GM12874 (cell line): ENCODE results near the gene MXI1.

Experiments used
- TF ChIP-seq, protein P1 (sequence below): IDR thresholded peaks from 2 replicates; pipeline ENCODE4 v1.5.1; 2011; ENCODE audit warnings: low read depth, mild to moderate bottlenecking, control low read depth, low read length, moderate library complexity; ENCODE audit not compliant: insufficient read depth

Gene MXI1

DNA sequence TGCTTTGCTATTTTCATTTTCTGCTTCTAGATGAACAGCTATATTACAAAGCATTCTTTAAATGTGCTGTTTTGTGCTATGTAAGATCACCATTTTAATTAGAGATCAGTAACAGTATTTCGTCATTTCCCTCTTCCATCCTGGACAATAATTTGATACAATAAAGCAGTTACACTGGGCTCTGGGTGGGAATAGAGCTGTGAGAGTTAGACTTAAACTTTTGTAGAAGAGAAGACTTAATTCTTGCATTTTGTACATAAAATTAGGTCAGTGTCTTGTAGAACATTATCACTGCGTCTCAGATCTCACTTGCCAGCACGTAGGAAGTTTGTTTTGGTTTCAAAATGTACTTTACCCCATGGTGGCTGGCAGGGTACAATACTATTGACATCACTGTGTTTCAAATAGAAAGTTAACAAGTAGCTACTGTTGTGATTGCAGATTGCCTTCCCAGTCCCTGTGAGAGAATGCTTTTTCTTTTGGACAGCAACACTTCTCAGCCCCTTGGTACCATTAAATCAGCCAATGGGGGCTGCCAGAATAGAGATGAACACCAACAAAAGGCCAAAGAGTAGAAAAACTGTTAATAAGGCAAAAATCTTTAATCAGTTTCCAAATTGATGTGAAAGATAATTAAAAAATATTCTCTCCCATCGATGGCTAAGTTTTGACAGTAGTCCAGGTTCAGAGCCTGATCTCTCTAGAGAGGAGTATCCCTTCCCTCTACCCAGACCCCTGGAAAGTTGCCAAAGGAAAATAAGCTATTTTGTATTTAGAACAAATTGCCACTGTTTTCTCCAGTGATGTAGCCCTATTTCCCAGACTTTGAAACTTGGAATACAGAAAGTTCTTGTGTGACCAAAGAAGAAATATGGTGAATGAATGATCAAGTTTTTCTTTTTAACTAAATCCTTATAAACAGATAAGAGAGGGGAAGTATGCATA lies 62.2 kb downstream of the MXI1 start:
- TF ChIP-seq, protein P1, sequence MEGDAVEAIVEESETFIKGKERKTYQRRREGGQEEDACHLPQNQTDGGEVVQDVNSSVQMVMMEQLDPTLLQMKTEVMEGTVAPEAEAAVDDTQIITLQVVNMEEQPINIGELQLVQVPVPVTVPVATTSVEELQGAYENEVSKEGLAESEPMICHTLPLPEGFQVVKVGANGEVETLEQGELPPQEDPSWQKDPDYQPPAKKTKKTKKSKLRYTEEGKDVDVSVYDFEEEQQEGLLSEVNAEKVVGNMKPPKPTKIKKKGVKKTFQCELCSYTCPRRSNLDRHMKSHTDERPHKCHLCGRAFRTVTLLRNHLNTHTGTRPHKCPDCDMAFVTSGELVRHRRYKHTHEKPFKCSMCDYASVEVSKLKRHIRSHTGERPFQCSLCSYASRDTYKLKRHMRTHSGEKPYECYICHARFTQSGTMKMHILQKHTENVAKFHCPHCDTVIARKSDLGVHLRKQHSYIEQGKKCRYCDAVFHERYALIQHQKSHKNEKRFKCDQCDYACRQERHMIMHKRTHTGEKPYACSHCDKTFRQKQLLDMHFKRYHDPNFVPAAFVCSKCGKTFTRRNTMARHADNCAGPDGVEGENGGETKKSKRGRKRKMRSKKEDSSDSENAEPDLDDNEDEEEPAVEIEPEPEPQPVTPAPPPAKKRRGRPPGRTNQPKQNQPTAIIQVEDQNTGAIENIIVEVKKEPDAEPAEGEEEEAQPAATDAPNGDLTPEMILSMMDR = no peak

DNA sequence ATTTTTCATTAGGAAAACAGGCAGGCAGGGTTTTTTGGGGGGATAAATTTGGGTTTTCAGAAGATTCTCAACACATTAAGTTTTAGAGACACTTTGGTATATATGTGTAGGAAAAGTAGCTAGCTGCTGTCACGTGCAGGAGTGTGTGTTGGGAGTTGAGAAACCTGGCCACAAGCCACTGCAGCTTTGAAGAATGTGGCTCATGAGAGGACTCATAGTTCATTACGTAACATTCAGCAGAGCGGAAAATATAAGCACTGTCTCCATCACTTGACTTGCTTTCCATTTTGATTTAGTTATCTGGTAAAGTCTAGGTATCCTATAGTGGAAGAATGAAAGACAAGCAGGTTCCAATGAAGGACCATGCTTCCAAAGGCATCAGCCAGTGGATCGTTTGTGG lies 66.1 kb downstream of the MXI1 start:
- TF ChIP-seq, protein P1 = no peak

DNA sequence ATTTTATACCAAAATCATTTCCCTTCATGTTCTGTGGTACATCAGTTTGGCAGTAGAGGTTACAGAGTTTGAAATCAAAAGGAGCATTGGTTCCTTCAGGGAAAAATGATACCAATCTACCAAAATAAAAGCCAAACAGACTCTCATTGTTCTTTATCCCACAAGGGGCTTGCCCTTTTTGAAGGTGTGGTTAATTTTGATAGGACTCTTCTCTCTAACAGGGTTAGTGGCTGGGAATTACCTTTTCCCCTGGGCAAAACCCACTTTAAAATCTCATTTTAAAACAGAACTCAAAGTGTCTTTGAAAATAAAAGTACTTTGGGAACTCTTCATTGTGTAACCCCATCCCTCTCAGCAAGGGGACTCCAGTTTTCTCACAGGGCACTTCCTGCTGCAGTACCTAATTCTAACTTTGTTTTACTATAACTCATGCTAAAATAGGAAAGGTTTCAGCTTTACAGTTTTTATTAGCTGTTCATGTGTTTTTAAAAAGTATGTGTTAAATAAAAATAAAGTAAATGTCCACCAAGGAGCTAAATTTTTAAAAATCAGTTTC lies 66.7 kb downstream of the MXI1 start:
- TF ChIP-seq, protein P1 = no peak

DNA sequence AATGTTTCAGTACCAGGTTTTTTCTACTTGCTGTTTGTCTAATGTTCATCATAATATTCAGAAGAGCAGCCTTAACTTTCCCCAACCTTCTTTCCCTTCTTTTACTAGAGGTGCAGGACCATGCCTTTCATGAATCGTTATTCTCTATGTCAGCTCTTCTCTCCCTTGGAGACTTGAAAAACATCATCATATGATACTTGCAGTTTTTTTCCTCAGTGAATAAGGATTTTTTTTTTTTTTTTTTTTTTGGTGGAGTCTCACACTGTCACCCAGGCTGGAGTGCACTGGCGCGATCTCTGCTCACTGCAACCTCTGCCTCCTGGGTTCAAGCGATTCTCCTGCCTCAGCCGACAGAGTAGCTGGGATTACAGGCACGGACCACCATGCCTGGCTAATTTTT lies 67.2 kb downstream of the MXI1 start:
- TF ChIP-seq, protein P1 = no peak

DNA sequence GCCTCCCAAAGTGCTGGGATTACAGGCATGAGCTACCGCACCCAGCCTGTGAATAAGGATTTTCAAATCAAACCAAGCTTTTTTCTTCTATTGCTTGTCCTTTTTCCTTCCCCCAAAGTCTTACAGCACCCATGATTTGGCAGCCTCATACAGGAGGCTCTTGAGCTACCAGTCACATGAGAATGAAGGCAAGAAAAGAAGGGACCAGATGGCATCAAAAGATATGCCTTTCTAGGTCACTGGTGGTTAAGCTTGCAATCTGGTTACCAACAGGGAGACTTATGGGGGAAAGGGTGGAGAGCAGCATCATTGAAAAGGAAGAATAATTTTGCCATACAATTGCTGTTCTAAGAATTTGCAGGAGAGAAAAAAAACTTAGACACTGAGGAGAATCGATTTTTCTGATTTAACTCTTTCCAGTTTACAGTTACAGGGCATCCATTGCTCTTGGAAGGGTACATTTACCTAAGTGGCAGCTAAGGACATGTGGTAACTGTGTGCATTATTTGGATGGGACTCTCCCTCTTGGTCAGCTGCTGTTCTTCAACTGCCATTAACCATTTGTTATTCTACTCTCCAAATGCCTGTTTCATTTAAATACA lies 67.8 kb downstream of the MXI1 start:
- TF ChIP-seq, protein P1 = no peak

DNA sequence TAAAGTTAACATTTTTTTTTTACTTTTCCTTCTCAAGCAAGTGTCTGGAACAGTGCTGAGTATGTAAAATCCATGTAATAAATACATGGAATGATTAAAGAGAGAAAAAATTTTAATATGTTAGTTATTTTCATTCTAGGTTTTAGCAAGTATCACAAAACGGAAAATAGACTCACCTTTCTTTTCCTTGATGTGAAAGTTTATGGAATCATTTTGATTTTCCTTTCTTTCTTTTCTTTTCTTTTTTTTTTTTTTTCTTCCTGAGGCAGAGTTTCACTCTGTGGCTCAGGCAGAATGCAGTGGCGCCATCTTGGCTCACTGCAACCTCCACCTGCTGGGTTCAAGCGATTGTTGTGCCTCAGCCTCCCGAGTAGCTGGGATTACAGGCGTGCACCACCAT lies 69.2 kb downstream of the MXI1 start:
- TF ChIP-seq, protein P1 = no peak

DNA sequence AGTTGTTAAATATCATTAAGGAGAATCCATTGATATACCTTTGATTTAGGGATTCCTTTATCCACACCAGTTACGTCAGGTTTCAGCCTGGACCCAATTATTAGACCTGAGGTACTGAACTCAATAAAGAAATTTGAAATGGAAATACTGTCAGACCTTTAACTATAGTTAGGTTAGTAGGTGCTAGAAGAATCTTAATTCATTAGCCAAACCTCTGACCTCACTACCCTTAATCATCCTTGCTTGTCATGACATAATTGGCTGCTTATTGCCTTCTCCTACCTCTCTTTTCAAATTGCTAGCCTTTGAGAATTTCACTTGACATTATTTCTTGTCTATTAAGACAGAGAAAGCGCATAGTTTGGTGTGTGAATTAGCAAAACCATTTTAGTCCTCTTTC lies 70.2 kb downstream of the MXI1 start:
- TF ChIP-seq, protein P1 = no peak
